SK-N-SH treated with all-trans-retinoic acid at 6 μM for 48 hours (cell line): ENCODE data around the gene FBXL16.

ENCODE experiments used
- ESRRG ChIP-seq: fragments of 250-450 bp; sonication (Bioruptor Pico); IDR thresholded peaks from 2 replicates; pipeline ENCODE4 v1.6.1; 2021; ENCODE audit warnings: mild to moderate bottlenecking
- PATZ1 ChIP-seq: fragments of 250-450 bp; sonication (Bioruptor Pico); IDR thresholded peaks from 2 replicates; pipeline ENCODE4 v1.8.0; 2020; ENCODE audit warnings: mild to moderate bottlenecking, moderate library complexity, borderline replicate concordance

DNA sequence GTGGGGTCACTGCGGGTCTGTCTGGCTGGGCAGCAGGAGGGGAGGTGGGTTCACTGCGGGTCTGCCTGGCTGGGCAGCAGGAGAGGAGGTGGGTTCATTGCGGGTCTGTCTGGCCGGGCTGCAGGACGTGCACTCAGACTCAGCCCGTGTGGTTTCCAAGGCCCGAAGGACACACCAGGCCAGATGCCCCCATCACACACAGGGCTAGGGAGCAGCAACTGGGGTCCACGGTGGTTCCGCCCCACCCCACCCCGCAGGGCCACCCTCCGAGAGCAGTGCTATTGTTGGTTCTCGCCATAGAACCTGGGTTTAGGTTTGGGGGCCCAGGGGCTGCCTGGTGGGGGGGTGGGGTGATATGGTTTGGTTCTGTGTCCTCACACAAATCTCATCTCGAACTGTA lies 41.0 kb upstream of the FBXL16 start:
- TF ChIP-seq PATZ1 (CRISPR knock-in tag): no peak
- TF ChIP-seq ESRRG (CRISPR knock-in tag): no peak
